GM12891 (cell line): ENCODE data around the gene EEFSEC.

Experiments
- DNase-seq: peaks from one replicate; pipeline ENCODE4 v3.0.0; 2011; ENCODE audit warnings: low spot score; ENCODE audit not compliant: insufficient read length
- FAIRE-seq: peaks from 2 replicates; lab custom pipeline; 2011; peaks lifted over from hg19 to GRCh38; lab: Jason Lieb, UNC
- PAX5 ChIP-seq: IDR thresholded peaks from 2 replicates; pipeline ENCODE4 v1.6.1; 2011; ENCODE audit warnings: low read length, moderate library complexity, mild to moderate bottlenecking; ENCODE audit not compliant: insufficient read depth, severe bottlenecking
- POLR2A ChIP-seq: IDR thresholded peaks from 2 replicates; pipeline ENCODE4 v1.6.1; 2011; ENCODE audit warnings: low read depth, low read length, control low read depth
- POLR2AphosphoS5 ChIP-seq: IDR thresholded peaks from 2 replicates; pipeline ENCODE4 v1.6.1; 2011; ENCODE audit warnings: low read depth, low read length, control low read depth
- POU2F2 ChIP-seq: IDR thresholded peaks from 2 replicates; pipeline ENCODE4 v1.6.1; 2011; ENCODE audit warnings: low read depth, mild to moderate bottlenecking, control low read depth, low read length, moderate library complexity
- SPI1 ChIP-seq: IDR thresholded peaks from 2 replicates; pipeline ENCODE4 v1.6.1; 2011; ENCODE audit warnings: low read depth, low read length, control low read depth
- TAF1 ChIP-seq: IDR thresholded peaks from 2 replicates; pipeline ENCODE4 v1.6.1; 2011; ENCODE audit warnings: low read depth, low read length, control low read depth

EEFSEC gene

GRCh38 chr3:128180913-128181312 is 27.6 kb downstream of the EEFSEC start:
- no peak for DNase-seq
- TF ChIP-seq PAX5 (no peak), POLR2AphosphoS5 (no peak), TAF1 (no peak), POU2F2 (no peak), POLR2A (no peak), SPI1 (no peak)
- no peak for FAIRE-seq

- FAIRE-seq (no peak), DNase-seq (no peak)
- TF ChIP-seq TAF1 (no peak), SPI1 (no peak), POU2F2 (no peak), PAX5 (no peak), POLR2AphosphoS5 (no peak), POLR2A (no peak)
These were observed 29.4 kb downstream of the EEFSEC start for GRCh38 chr3:128182656-128183055.

- peak; percentile 66 for FAIRE-seq
- DNase-seq, result no peak
- no peak for TF ChIP-seq SPI1
- TF ChIP-seq PAX5, result no peak
- TF ChIP-seq POLR2A, result no peak
- TF ChIP-seq POLR2AphosphoS5, result no peak
- no peak for TF ChIP-seq POU2F2
- TF ChIP-seq TAF1, result no peak
These were observed 32.6 kb downstream of the EEFSEC start for GRCh38 chr3:128185630-128186447.

- FAIRE-seq (no peak), DNase-seq (no peak)
These were observed 34.2 kb downstream of the EEFSEC start for GRCh38 chr3:128187495-128187894.

GRCh38 chr3:128188326-128188725 is 35.0 kb downstream of the EEFSEC start:
- no peak for TF ChIP-seq POLR2AphosphoS5
- TF ChIP-seq PAX5, result no peak
- no peak for TF ChIP-seq POU2F2
- TF ChIP-seq TAF1, result no peak
- no peak for TF ChIP-seq POLR2A
- TF ChIP-seq SPI1, result no peak
- no peak for DNase-seq
- FAIRE-seq, result no peak

More at GRCh38 chr3:128187495-128187894, 34.2 kb downstream of the EEFSEC start:
- TF ChIP-seq POLR2AphosphoS5 (no peak), TAF1 (no peak)

GRCh38 chr3:128188956-128189355 is 35.7 kb downstream of the EEFSEC start:
- DNase-seq (no peak), FAIRE-seq (no peak)
- TF ChIP-seq PAX5, result no peak
- TF ChIP-seq TAF1, result no peak
- TF ChIP-seq POLR2A, result no peak
- TF ChIP-seq POU2F2, result no peak
- TF ChIP-seq SPI1, result no peak
- no peak for TF ChIP-seq POLR2AphosphoS5

- TF ChIP-seq POU2F2, result no peak
- TF ChIP-seq TAF1, result no peak
- no peak for TF ChIP-seq PAX5
- TF ChIP-seq SPI1, result no peak
- TF ChIP-seq POLR2AphosphoS5, result no peak
- no peak for TF ChIP-seq POLR2A
- DNase-seq, result no peak
- no peak for FAIRE-seq
These were observed 37.2 kb downstream of the EEFSEC start for GRCh38 chr3:128190501-128190900.

- TF ChIP-seq TAF1 (no peak), PAX5 (no peak), SPI1 (no peak), POLR2A (no peak), POLR2AphosphoS5 (no peak)
- DNase-seq (no peak), FAIRE-seq (no peak)
These were observed 38.9 kb downstream of the EEFSEC start for GRCh38 chr3:128192131-128192530.

- FAIRE-seq, result no peak
These were observed 39.9 kb downstream of the EEFSEC start for GRCh38 chr3:128193168-128193567.

GRCh38 chr3:128194843-128195242 is 41.6 kb downstream of the EEFSEC start:
- TF ChIP-seq PAX5 (no peak), POLR2A (no peak), POU2F2 (no peak), TAF1 (no peak), POLR2AphosphoS5 (no peak), SPI1 (no peak)
- no peak for DNase-seq
- FAIRE-seq, result no peak

More at GRCh38 chr3:128193168-128193567, 39.9 kb downstream of the EEFSEC start:
- TF ChIP-seq POLR2AphosphoS5 (no peak), PAX5 (no peak), SPI1 (no peak), POLR2A (no peak), TAF1 (no peak), POU2F2 (no peak)
- no peak for DNase-seq
